OCI-LY7 (cell line): ENCODE measurements around the gene C1orf35.

Experiments used
- EZH2phosphoT487 ChIP-seq: fragments of 200-600 bp; sonication (generic); IDR thresholded peaks from 2 replicates; pipeline ENCODE4 v1.6.1; 2018; ENCODE audit warnings: low read depth, borderline replicate concordance, mild to moderate bottlenecking, mixed run types, antibody characterized with exemption, low read length, moderate library complexity, mixed read lengths
- TF ChIP-seq, protein P1 (sequence below): fragments of 200-600 bp; sonication (generic); conservative IDR thresholded peaks from 2 replicates; pipeline ENCODE4 v1.5.1; 2014; ENCODE audit warnings: mild to moderate bottlenecking, antibody characterized with exemption, low read length, moderate library complexity, mixed read lengths

DNA sequence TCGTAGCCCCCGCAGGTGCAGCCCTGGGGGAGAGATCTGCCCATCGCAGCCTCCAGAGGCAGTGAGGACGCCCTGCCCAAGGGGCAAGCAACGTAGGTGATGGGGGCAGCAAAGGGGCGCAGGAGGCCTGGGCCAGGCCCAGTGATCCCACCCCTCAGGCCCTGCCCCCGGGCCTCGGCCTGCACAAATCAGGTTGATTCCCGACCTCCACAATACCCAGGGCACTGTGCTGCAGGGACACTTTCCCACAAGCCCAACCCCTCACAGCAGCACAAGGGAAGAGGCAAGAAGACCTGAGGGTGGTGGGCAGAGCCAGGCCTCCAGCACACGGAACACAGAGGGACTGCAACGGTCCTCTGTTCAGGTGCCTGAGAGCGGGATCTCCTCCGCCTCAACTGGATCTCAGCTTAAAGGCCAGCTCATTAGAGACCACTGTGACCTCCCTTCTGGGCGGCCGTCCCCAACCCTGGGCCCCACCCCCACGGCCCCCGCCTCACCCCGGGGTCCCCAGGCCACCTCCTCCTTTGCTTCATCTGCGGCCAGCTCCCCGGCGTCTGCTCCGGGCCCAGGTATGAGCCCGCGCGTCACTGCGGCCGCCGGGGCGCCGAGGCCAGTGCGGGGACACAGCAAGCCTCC is 21.4 kb downstream of the C1orf35 start:
- TF ChIP-seq, protein P1, sequence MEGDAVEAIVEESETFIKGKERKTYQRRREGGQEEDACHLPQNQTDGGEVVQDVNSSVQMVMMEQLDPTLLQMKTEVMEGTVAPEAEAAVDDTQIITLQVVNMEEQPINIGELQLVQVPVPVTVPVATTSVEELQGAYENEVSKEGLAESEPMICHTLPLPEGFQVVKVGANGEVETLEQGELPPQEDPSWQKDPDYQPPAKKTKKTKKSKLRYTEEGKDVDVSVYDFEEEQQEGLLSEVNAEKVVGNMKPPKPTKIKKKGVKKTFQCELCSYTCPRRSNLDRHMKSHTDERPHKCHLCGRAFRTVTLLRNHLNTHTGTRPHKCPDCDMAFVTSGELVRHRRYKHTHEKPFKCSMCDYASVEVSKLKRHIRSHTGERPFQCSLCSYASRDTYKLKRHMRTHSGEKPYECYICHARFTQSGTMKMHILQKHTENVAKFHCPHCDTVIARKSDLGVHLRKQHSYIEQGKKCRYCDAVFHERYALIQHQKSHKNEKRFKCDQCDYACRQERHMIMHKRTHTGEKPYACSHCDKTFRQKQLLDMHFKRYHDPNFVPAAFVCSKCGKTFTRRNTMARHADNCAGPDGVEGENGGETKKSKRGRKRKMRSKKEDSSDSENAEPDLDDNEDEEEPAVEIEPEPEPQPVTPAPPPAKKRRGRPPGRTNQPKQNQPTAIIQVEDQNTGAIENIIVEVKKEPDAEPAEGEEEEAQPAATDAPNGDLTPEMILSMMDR, result no peak
- TF ChIP-seq EZH2phosphoT487, result no peak
